NT2/D1 (cell line): Measurements from ENCODE around the gene MDGA2.
"Not testable (repeated sequence)": the region's sequence is repeated elsewhere in the genome, so short reads cannot be mapped to it uniquely, and the experiment has no call there.

Experiments used
- SUZ12 ChIP-seq: IDR thresholded peaks from 2 replicates; pipeline ENCODE4 v1.6.1; 2011; ENCODE audit not compliant: insufficient read length, insufficient read depth; ENCODE audit errors: extremely low read depth
- YY1 ChIP-seq: IDR thresholded peaks from 2 replicates; pipeline ENCODE4 v1.6.1; 2011; ENCODE audit not compliant: insufficient read length, insufficient read depth
- ZNF274 ChIP-seq: IDR thresholded peaks from 2 replicates; pipeline ENCODE4 v1.6.1; 2011; ENCODE audit warnings: mild to moderate bottlenecking, low read depth, low read length

- not testable (repeated sequence) for TF ChIP-seq SUZ12, YY1, ZNF274
Observed at GRCh38 chr14:47192203-47192602, 483.2 kb downstream of the MDGA2 start.
